ENCODE results near the gene RAB8B.

GRCh38 chr15:63287109-63287508 lies 97.7 kb downstream of the RAB8B start:
- no peak for TF ChIP-seq CTCF (IDR thresholded peaks at IDR 0.05)
- TF ChIP-seq POLR2AphosphoS5 (IDR thresholded peaks at IDR 0.05) = no peak
- TF ChIP-seq EP300 (IDR thresholded peaks at IDR 0.05) = no peak
- TF ChIP-seq POLR2A (IDR thresholded peaks at IDR 0.05) = no peak

Data from suprapubic skin (tissue), 4 donors.